ENCODE results near the gene ODF2.

Gene ODF2

GRCh38 chr9:128459011-128459410 is 3.2 kb downstream of the ODF2 start:
- TF ChIP-seq EZH2phosphoT487 (IDR thresholded peaks at IDR 0.05; ENCODE audit: low read depth): no peak
- TF ChIP-seq CTCF (IDR thresholded peaks at IDR 0.05; ENCODE audit: low read depth, low read length): no peak
- Histone ChIP-seq H3K4me1 (ENCODE audit: low read length) (peaks cover 6% of the 10 kb centered on the region), H3K36me3 (replicated peaks; ENCODE audit: low read depth, low read length) (peaks cover 28% of the 10 kb centered on the region), H3K27me3 (ENCODE audit: low read depth, low read length) (no peaks in the 10 kb centered on the region), H3K4me3 (ENCODE audit: low read length) (no peak overlapping the region), H3K4me2 (ENCODE audit: low read length) (no peak overlapping the region), H3K79me2 (ENCODE audit: low read length) (peaks cover 25% of the 10 kb centered on the region), H3K9me3 (ENCODE audit: insufficient read depth, low read length) (no peaks in the 10 kb centered on the region), H2AFZ (ENCODE audit: low read depth, low read length) (no peak overlapping the region), H3K9ac (ENCODE audit: low read length) (no peak overlapping the region), H3K27ac (ENCODE audit: low read length) (no peak overlapping the region), H4K20me1 (ENCODE audit: insufficient read depth, low read length) (peaks cover 7% of the 10 kb centered on the region)

- Histone ChIP-seq H3K9me3 (ENCODE audit: insufficient read depth, low read length) (no peaks in the 10 kb centered on the region), H3K4me2 (ENCODE audit: low read length) (no peak overlapping the region), H3K79me2 (ENCODE audit: low read length) (no peaks in the 10 kb centered on the region), H3K4me3 (ENCODE audit: low read length) (no peak overlapping the region), H3K36me3 (replicated peaks; ENCODE audit: low read depth, low read length) (peaks cover 27% of the 10 kb centered on the region), H3K27me3 (ENCODE audit: low read depth, low read length) (no peaks in the 10 kb centered on the region), H3K27ac (ENCODE audit: low read length) (no peak overlapping the region), H3K4me1 (ENCODE audit: low read length) (no peaks in the 10 kb centered on the region), H4K20me1 (ENCODE audit: insufficient read depth, low read length) (no peaks in the 10 kb centered on the region), H2AFZ (ENCODE audit: low read depth, low read length) (no peak overlapping the region), H3K9ac (ENCODE audit: low read length) (no peak overlapping the region)
- TF ChIP-seq CTCF (IDR thresholded peaks at IDR 0.05; ENCODE audit: low read depth, low read length): no peak
- no peak for TF ChIP-seq EZH2phosphoT487 (IDR thresholded peaks at IDR 0.05; ENCODE audit: low read depth)
Measured at GRCh38 chr9:128469070-128469469, 13.3 kb downstream of the ODF2 start.

GRCh38 chr9:128470560-128470959 is 14.8 kb downstream of the ODF2 start:
- H3K79me2 ChIP-seq (ENCODE audit: low read length): no peaks in the 10 kb centered on the region
- no peaks in the 10 kb centered on the region for H3K27me3 ChIP-seq (ENCODE audit: low read depth, low read length)
- no peak overlapping the region for H3K9ac ChIP-seq (ENCODE audit: low read length)
- no peak for TF ChIP-seq CTCF (IDR thresholded peaks at IDR 0.05; ENCODE audit: low read depth, low read length)
- TF ChIP-seq EZH2phosphoT487 (IDR thresholded peaks at IDR 0.05; ENCODE audit: low read depth): no peak
- no peaks in the 10 kb centered on the region for H3K9me3 ChIP-seq (ENCODE audit: insufficient read depth, low read length)
- peaks cover 29% of the 10 kb centered on the region for H3K36me3 ChIP-seq (replicated peaks; ENCODE audit: low read depth, low read length)
- no peak overlapping the region for H3K4me2 ChIP-seq (ENCODE audit: low read length)
- H3K4me1 ChIP-seq (ENCODE audit: low read length): no peaks in the 10 kb centered on the region
- H4K20me1 ChIP-seq (ENCODE audit: insufficient read depth, low read length): no peaks in the 10 kb centered on the region
- no peak overlapping the region for H3K27ac ChIP-seq (ENCODE audit: low read length)
- no peak overlapping the region for H2AFZ ChIP-seq (ENCODE audit: low read depth, low read length)
- no peak overlapping the region for H3K4me3 ChIP-seq (ENCODE audit: low read length)

GRCh38 chr9:128473104-128473503 is 17.3 kb downstream of the ODF2 start:
- Histone ChIP-seq H2AFZ (ENCODE audit: low read depth, low read length) (no peak overlapping the region), H3K4me1 (ENCODE audit: low read length) (no peaks in the 10 kb centered on the region), H3K36me3 (replicated peaks; ENCODE audit: low read depth, low read length) (peaks cover 32% of the 10 kb centered on the region), H3K9me3 (ENCODE audit: insufficient read depth, low read length) (no peaks in the 10 kb centered on the region), H3K79me2 (ENCODE audit: low read length) (no peaks in the 10 kb centered on the region), H3K9ac (ENCODE audit: low read length) (no peak overlapping the region), H4K20me1 (ENCODE audit: insufficient read depth, low read length) (no peaks in the 10 kb centered on the region), H3K4me2 (ENCODE audit: low read length) (no peak overlapping the region), H3K27ac (ENCODE audit: low read length) (no peak overlapping the region), H3K27me3 (ENCODE audit: low read depth, low read length) (no peaks in the 10 kb centered on the region), H3K4me3 (ENCODE audit: low read length) (no peak overlapping the region)
- no peak for TF ChIP-seq CTCF (IDR thresholded peaks at IDR 0.05; ENCODE audit: low read depth, low read length)
- TF ChIP-seq EZH2phosphoT487 (IDR thresholded peaks at IDR 0.05; ENCODE audit: low read depth): no peak

Measured in OCI-LY3 (cell line).